NOMO-1 (cell line): ENCODE data around the gene ERMP1.
A peak's percentile ranks its signal among the peaks of the same experiment; 100 is the strongest.

Experiments used
- DNase-seq, 2 experiments: peaks; one replicate each; lab custom pipeline; 2025; ENCODE audit not compliant: unreplicated experiment in 2 of 2; lab: John Stamatoyannopoulos, UW

The ERMP1 gene

GRCh38 chr9:5854063-5854790, 21.3 kb upstream of the ERMP1 start:
- DNase-seq = no peak

- no peak for DNase-seq
Measured at GRCh38 chr9:5853617-5854016, 20.7 kb upstream of the ERMP1 start.

- DNase-seq = no peak
Measured at GRCh38 chr9:5852987-5853386, 20.1 kb upstream of the ERMP1 start.

GRCh38 chr9:5851445-5851844, 18.5 kb upstream of the ERMP1 start:
- peak; percentile 54 to 88 for DNase-seq

GRCh38 chr9:5850724-5851122, 17.8 kb upstream of the ERMP1 start:
- DNase-seq = peak in 1 of 2 experiments; percentile 1

- DNase-seq = peak in 1 of 2 experiments; percentile 21
Measured at GRCh38 chr9:5848372-5848882, 15.5 kb upstream of the ERMP1 start.

GRCh38 chr9:5846501-5846921, 13.6 kb upstream of the ERMP1 start:
- DNase-seq = no peak

GRCh38 chr9:5846096-5846495, 13.2 kb upstream of the ERMP1 start:
- peak in 1 of 2 experiments; percentile 0 for DNase-seq

GRCh38 chr9:5845157-5845531, 12.2 kb upstream of the ERMP1 start:
- DNase-seq = no peak

GRCh38 chr9:5843794-5844471, 11.0 kb upstream of the ERMP1 start:
- no peak for DNase-seq

- DNase-seq = no peak
Measured at GRCh38 chr9:5842929-5843793, 10.2 kb upstream of the ERMP1 start.

- no peak for DNase-seq
Measured at GRCh38 chr9:5841771-5842573, 9.1 kb upstream of the ERMP1 start.

- no peak for DNase-seq
Measured at GRCh38 chr9:5840788-5841187, 7.9 kb upstream of the ERMP1 start.

GRCh38 chr9:5839572-5839902, 6.6 kb upstream of the ERMP1 start:
- DNase-seq = no peak

GRCh38 chr9:5838884-5839571, 6.1 kb upstream of the ERMP1 start:
- DNase-seq = peak in 1 of 2 experiments; percentile 0

GRCh38 chr9:5835808-5836207, 2.9 kb upstream of the ERMP1 start:
- no peak for DNase-seq

GRCh38 chr9:5834214-5834613, 1.3 kb upstream of the ERMP1 start:
- DNase-seq = peak in 1 of 2 experiments; percentile 37

- peak in 1 of 2 experiments; percentile 1 for DNase-seq
Measured at GRCh38 chr9:5832071-5832537, 813 bp downstream of the ERMP1 start.

GRCh38 chr9:5825895-5826622, 6.9 kb downstream of the ERMP1 start:
- no peak for DNase-seq
